WTC11 (cell line): ENCODE data around the gene KLHL14.

Experiments used
- CTCF ChIP-seq: fragments of 200-600 bp; IDR thresholded peaks from 2 replicates; pipeline ENCODE4 v1.8.0; 2022; ENCODE audit warnings: antibody characterized with exemption
- E2F1 ChIP-seq: sonication (generic); formaldehyde crosslinking; IDR thresholded peaks from 2 replicates; pipeline ENCODE4 v1.8.0; 2022; ENCODE audit warnings: mild to moderate bottlenecking, missing genetic modification reagents
- ZNF121 ChIP-seq: sonication (generic); formaldehyde crosslinking; IDR thresholded peaks from 2 replicates; pipeline ENCODE4 v1.8.0; 2023; ENCODE audit warnings: missing genetic modification reagents

- TF ChIP-seq CTCF (no peak), E2F1 (CRISPR knock-in tag) (no peak), ZNF121 (no peak)
Observed at GRCh38 chr18:32707586-32707985, 65.2 kb downstream of the KLHL14 start.
